Testis (tissue), 3 donors: ENCODE measurements around the gene ACBD3. TPM values are rescaled to one million over a fixed set of nuclear protein-coding genes. Genes with fewer than 3 reads are reported as not detected.

ENCODE experiments used
- DNase-seq: peaks from one replicate; pipeline ENCODE4 v3.0.0-alpha.2; 2019
- H3K27ac ChIP-seq, 2 donors: fragments of 200-600 bp; sonication (generic); one replicate each; pipeline ENCODE4 v1.5.1; 2019
- H3K27me3 ChIP-seq: fragments of 200-600 bp; sonication (generic); one replicate; pipeline ENCODE4 v1.5.1; 2019
- H3K36me3 ChIP-seq: fragments of 200-600 bp; sonication (generic); one replicate; pipeline ENCODE4 v1.5.1; 2017; ENCODE audit warnings: low read depth; ENCODE audit errors: missing control alignments
- H3K4me1 ChIP-seq: fragments of 200-600 bp; sonication (generic); one replicate; pipeline ENCODE4 v1.5.1; 2019
- H3K4me3 ChIP-seq, 2 donors: fragments of 200-600 bp; sonication (generic); one replicate each; pipeline ENCODE4 v1.5.1; 2017 to 2019
- H3K9me3 ChIP-seq: fragments of 200-600 bp; sonication (generic); one replicate; pipeline ENCODE4 v1.5.1; 2017
- CTCF ChIP-seq, 3 experiments: fragments of 450-650 bp in 2 of 3; fragments of 200-600 bp in 1 of 3; sonication (generic) in 1 of 3; IDR thresholded peaks; one replicate each; pipeline ENCODE4 v1.5.1; 2016 to 2019; ENCODE audit warnings: antibody characterized with exemption in 3 of 3, mild to moderate bottlenecking in 2 of 3, moderate library complexity in 1 of 3
- POLR2A ChIP-seq: fragments of 450-650 bp; IDR thresholded peaks from one replicate; pipeline ENCODE4 v1.6.1; 2017; ENCODE audit warnings: antibody characterized with exemption, mild to moderate bottlenecking, moderate library complexity
- WGBS, 2 donors: methylation state at CpG; one replicate each; pipeline ENCODE4 v1.1.5; 2018; 5-methylcytosine and 5-hydroxymethylcytosine counted together
- intact Hi-C: fragments of 100-400 bp; cut with DNase I; formaldehyde crosslinking; loops from one replicate; pipeline ENCODE4 v1.15.1; 2023; ENCODE audit warnings: low total_unique reads
- polyA plus RNA-seq: library from polyadenylated mRNA; stranded (reverse); fragments of 350-450 nt; fragmentation: Illumina TruSeq; extraction: RNeasy Lipid Tissue Mini Kit (QIAGEN cat#74804); gene quantifications from one replicate; pipeline ENCODE4 v1.2.3, GENCODE V29; 2014; ENCODE audit warnings: low read depth, low replicate concordance; ENCODE audit not compliant: insufficient read depth
- total RNA-seq, 2 donors: library from RNA; depleted of rRNA; stranded (reverse); fragments of >200 nt; gene quantifications; one replicate each; pipeline ENCODE4 v1.2.3, GENCODE V29; 2016

Gene ACBD3
- total and polyA plus RNA-seq, 3 donors from 2014 or later = 32.9 to 57.9 (median 50.6) TPM

- Histone ChIP-seq H3K27ac (no peak overlapping the region), H3K27me3 (no peaks in the 10 kb centered on the region), H3K9me3 (no peaks in the 10 kb centered on the region), H3K4me3 (no peak overlapping the region), H3K4me1 (peaks cover 16% of the 10 kb centered on the region), H3K36me3 (no peaks in the 10 kb centered on the region)
- TF ChIP-seq CTCF (IDR thresholded peaks at IDR 0.05) (no peak), POLR2A (no peak)
- intact Hi-C loops = no loop called here
- WGBS, 2 donors = 61 to 66% methylated on average over 8 of the region's 8 CpGs
- DNase-seq = no peak
Measured at GRCh38 chr1:226104671-226105121, 81.8 kb downstream of the ACBD3 start.

- no peak overlapping the region for H3K27ac ChIP-seq
- WGBS, 2 donors = 13 to 15% methylated on average over 32 of the region's 32 CpGs
- no peaks in the 10 kb centered on the region for H3K9me3 ChIP-seq
- H3K27me3 ChIP-seq = no peaks in the 10 kb centered on the region
- intact Hi-C loops = no loop called here
- TF ChIP-seq POLR2A = no peak
- TF ChIP-seq CTCF (IDR thresholded peaks at IDR 0.05) = no peak
- DNase-seq = peak; percentile 51
- H3K36me3 ChIP-seq = no peaks in the 10 kb centered on the region
- H3K4me1 ChIP-seq = peaks cover 3% of the 10 kb centered on the region
- peak overlapping the region; percentile 3 to 20 for H3K4me3 ChIP-seq
Measured at GRCh38 chr1:226100436-226101391, 85.8 kb downstream of the ACBD3 start.

GRCh38 chr1:226098870-226099835 is 87.4 kb downstream of the ACBD3 start:
- Histone ChIP-seq H3K4me3 (no peak overlapping the region), H3K27ac (no peak overlapping the region), H3K36me3 (no peaks in the 10 kb centered on the region), H3K27me3 (no peaks in the 10 kb centered on the region), H3K9me3 (no peaks in the 10 kb centered on the region), H3K4me1 (peaks cover 3% of the 10 kb centered on the region)
- intact Hi-C loops = no loop called here
- DNase-seq = no peak
- 94 to 96% methylated on average over 3 of the region's 3 CpGs for WGBS, 2 donors
- TF ChIP-seq POLR2A = no peak
- TF ChIP-seq CTCF (IDR thresholded peaks at IDR 0.05) = no peak

GRCh38 chr1:226097866-226098625 is 88.5 kb downstream of the ACBD3 start:
- DNase-seq = no peak
- Histone ChIP-seq H3K27ac (no peak overlapping the region), H3K36me3 (no peaks in the 10 kb centered on the region), H3K9me3 (no peaks in the 10 kb centered on the region), H3K4me1 (peaks cover 3% of the 10 kb centered on the region), H3K4me3 (no peak overlapping the region), H3K27me3 (no peaks in the 10 kb centered on the region)
- no peak for TF ChIP-seq POLR2A
- TF ChIP-seq CTCF (IDR thresholded peaks at IDR 0.05) = no peak
- intact Hi-C loops = no loop called here
- 82 to 85% methylated on average over 5 of the region's 5 CpGs for WGBS, 2 donors
